Measurements from ENCODE around the gene FABP7. TPM values are rescaled to one million over a fixed set of nuclear protein-coding genes. Genes with fewer than 3 reads are reported as not detected.

Gene FABP7
- total and polyA plus RNA-seq, 2 experiments from 2014 or later = 6.6 to 15.7 TPM

GRCh38 chr6:122753688-122754056 is 25.8 kb upstream of the FABP7 start:
- no peak overlapping the region for H3K27ac ChIP-seq (ENCODE audit: low read depth)

More at GRCh38 chr6:122753688-122754056, 25.8 kb upstream of the FABP7 start:
- peaks cover 7% of the 10 kb centered on the region for H3K9me3 Mint-ChIP-seq
- no peaks in the 10 kb centered on the region for H3K79me2 ChIP-seq (replicated peaks; ENCODE audit: insufficient read depth)
- DNase-seq (ENCODE audit: low spot score) (no peak), ATAC-seq (no peak)
- H3K4me2 ChIP-seq = peak overlapping the region; percentile 25; the same call in 1 of the 2 replicates
- no peak overlapping the region for H3K4me3 ChIP-seq
- H3K9me2 ChIP-seq (ENCODE audit: insufficient read depth) = no peaks in the 10 kb centered on the region
- H3K36me3 Mint-ChIP-seq (ENCODE audit: low read depth) = peaks cover 6% of the 10 kb centered on the region; the same call in 1 of the 3 replicates
- TF ChIP-seq EZH2phosphoT487 (IDR thresholded peaks at IDR 0.05; ENCODE audit: unreplicated experiment) = no peak
- no peak for TF ChIP-seq ZNF331 (CRISPR knock-in tag; IDR thresholded peaks at IDR 0.05; ENCODE audit: low read depth)
- no peak for TF ChIP-seq EZH2 (IDR thresholded peaks at IDR 0.05; ENCODE audit: low read depth, unreplicated experiment)
- no peak for TF ChIP-seq CREB1 (CRISPR knock-in tag; IDR thresholded peaks at IDR 0.05; ENCODE audit: low read depth)
- no peak for TF ChIP-seq ETS1 (IDR thresholded peaks at IDR 0.05)
- no peak for TF ChIP-seq NANOG (IDR thresholded peaks at IDR 0.05; ENCODE audit: borderline replicate concordance)
- TF ChIP-seq REST (IDR thresholded peaks at IDR 0.05; ENCODE audit: unreplicated experiment) = no peak
- TF ChIP-seq CTCF (conservative IDR thresholded peaks at IDR 0.05; ENCODE audit: low read depth in 2 of 2) = no peak
- TF ChIP-seq JUNB (IDR thresholded peaks at IDR 0.05; ENCODE audit: unreplicated experiment) = no peak
- TF ChIP-seq STAT1 (IDR thresholded peaks at IDR 0.05; ENCODE audit: unreplicated experiment) = no peak
- no peak for TF ChIP-seq POLR2AphosphoS5 (IDR thresholded peaks at IDR 0.05; ENCODE audit: low read depth)
- TF ChIP-seq ZNF462 (CRISPR knock-in tag; IDR thresholded peaks at IDR 0.05) = no peak
- no peak for TF ChIP-seq ZNF114 (CRISPR knock-in tag; IDR thresholded peaks at IDR 0.05)
- no peaks in the 10 kb centered on the region; the same call in 1 of the 2 replicates for H3F3A ChIP-seq (replicated peaks; ENCODE audit: low read depth)
- no peaks in the 10 kb centered on the region for H3K36me3 ChIP-seq (ENCODE audit: insufficient read depth)
- peak overlapping the region; percentile 72; the same call in 1 of the 2 replicates for H2AFZ ChIP-seq
- no peak overlapping the region for H3K4me3 Mint-ChIP-seq
- peaks cover 34% of the 10 kb centered on the region for H3K4me1 ChIP-seq (ENCODE audit: insufficient read depth)
- H4K20me1 ChIP-seq (replicated peaks; ENCODE audit: insufficient read depth) = peaks cover 9% of the 10 kb centered on the region; the same call in 1 of the 2 replicates
- peaks cover 70% of the 10 kb centered on the region for H3K27me3 ChIP-seq (ENCODE audit: insufficient read depth)
- H3K27ac Mint-ChIP-seq = no peak overlapping the region
- peaks cover 24% of the 10 kb centered on the region for H3K4me1 Mint-ChIP-seq
- peaks cover 18% of the 10 kb centered on the region for H3K27me3 Mint-ChIP-seq (ENCODE audit: insufficient read depth, low read depth, poor library complexity)

Measured in GM23338 (cell line).